Measurements from ENCODE around the gene ST6GALNAC3. TPM values are rescaled to one million over a fixed set of nuclear protein-coding genes. Genes with fewer than 3 reads are reported as not detected.

ST6GALNAC3 gene
- total RNA-seq, 2 experiments from 2014 or later, result 3.0 to 3.5 TPM

GRCh38 chr1:76680651-76681050 is 606.1 kb downstream of the ST6GALNAC3 start:
- no peak overlapping the region for H3K4me3 Mint-ChIP-seq
- peaks cover 1% of the 10 kb centered on the region for H3K4me1 Mint-ChIP-seq
- no peaks in the 10 kb centered on the region for H3K9me3 Mint-ChIP-seq
- H3K27ac Mint-ChIP-seq, result no peak overlapping the region
- H3K36me3 Mint-ChIP-seq, result no peaks in the 10 kb centered on the region
- no peaks in the 10 kb centered on the region for H3K27me3 Mint-ChIP-seq
- no peak for DNase-seq

DNA sequence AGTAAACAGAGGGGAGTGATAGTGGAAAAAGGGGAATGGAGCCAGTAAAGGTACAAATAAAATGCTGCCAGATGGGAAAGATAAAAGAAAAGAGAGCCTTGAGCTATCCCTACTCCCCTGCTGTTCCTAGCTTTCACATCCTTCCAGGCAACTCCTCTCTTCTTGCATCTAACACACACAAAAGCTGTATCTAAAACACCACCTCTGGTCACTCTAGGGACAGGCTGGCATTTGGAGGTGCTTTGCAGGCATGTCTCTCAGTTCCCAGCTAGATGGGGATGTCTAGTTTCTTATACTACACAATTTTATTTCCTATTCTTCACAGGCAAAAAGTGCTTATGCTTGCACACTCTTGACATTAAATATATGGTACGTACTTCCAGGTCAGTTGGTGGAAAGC is 607.6 kb downstream of the ST6GALNAC3 start:
- peaks cover 1% of the 10 kb centered on the region for H3K4me1 Mint-ChIP-seq
- no peaks in the 10 kb centered on the region for H3K9me3 Mint-ChIP-seq
- no peaks in the 10 kb centered on the region for H3K36me3 Mint-ChIP-seq
- no peak overlapping the region for H3K4me3 Mint-ChIP-seq
- no peak overlapping the region for H3K27ac Mint-ChIP-seq
- H3K27me3 Mint-ChIP-seq, result no peaks in the 10 kb centered on the region
- no peak for DNase-seq

Other genes starting within 250 kb of the ST6GALNAC3 start
- gene ASB17, start 142.3 kb upstream of the ST6GALNAC3 start, total RNA-seq, result not detected